ENCODE results near the gene PPP1CA. TPM values are rescaled to one million over a fixed set of nuclear protein-coding genes. Genes with fewer than 3 reads are reported as not detected.
A peak's percentile ranks its signal among the peaks of the same experiment; 100 is the strongest.

PPP1CA gene
- total and polyA plus RNA-seq, 8 donors, result 108 to 173 (median 140) TPM

DNA sequence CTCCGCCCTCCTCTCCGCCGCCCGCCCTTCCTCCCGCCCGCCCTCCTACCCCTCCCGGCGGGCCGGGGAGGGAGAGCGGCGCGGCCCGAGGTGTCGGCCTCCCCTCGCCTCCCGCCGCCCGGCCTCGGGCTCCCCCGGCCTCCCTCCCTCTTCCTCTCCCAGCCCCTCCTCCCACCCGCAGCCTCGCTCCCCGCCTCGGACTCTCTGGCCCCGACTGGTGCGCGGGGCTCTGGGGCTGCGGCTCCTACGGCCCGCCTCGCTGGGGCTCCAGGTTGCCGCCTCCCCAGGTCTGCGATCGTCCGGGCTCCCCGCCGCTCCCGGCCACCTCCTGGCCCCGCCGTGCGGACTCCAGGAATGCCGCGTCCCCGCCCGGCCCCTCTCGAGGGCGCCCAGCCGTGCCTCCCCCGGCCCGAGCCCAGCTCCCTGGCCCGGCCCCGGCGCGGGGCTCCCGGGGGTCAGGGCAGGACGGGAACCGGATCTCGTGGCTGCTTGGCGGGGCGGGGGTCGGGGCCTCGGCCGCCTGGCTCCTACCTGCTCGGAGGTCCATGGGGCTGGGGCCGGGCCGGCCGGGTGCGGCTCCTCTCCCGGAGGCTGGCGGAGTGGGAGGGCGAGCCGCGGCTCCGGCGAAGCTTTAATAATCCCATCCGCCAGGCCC is 28.5 kb downstream of the PPP1CA start, which contains the start of gene CLCF1:
Gene CLCF1, minus strand, starts transcription at position 606 of the 655 bp plus-strand sequence. Its CDS starts 59 bp downstream, at position 547.
- TF ChIP-seq, protein P1, sequence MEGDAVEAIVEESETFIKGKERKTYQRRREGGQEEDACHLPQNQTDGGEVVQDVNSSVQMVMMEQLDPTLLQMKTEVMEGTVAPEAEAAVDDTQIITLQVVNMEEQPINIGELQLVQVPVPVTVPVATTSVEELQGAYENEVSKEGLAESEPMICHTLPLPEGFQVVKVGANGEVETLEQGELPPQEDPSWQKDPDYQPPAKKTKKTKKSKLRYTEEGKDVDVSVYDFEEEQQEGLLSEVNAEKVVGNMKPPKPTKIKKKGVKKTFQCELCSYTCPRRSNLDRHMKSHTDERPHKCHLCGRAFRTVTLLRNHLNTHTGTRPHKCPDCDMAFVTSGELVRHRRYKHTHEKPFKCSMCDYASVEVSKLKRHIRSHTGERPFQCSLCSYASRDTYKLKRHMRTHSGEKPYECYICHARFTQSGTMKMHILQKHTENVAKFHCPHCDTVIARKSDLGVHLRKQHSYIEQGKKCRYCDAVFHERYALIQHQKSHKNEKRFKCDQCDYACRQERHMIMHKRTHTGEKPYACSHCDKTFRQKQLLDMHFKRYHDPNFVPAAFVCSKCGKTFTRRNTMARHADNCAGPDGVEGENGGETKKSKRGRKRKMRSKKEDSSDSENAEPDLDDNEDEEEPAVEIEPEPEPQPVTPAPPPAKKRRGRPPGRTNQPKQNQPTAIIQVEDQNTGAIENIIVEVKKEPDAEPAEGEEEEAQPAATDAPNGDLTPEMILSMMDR (IDR thresholded peaks at IDR 0.05), result no peak
- DNase-seq (peak in 3 of 4 donors; percentile 78 to 95 (median 84)), ATAC-seq (peak; percentile 48)
- Histone ChIP-seq H3K27ac (peak within 1 kb of the TSS; percentile 85 to 89), H3K4me1 (peaks cover 18 to 67% of the 10 kb centered on the region in 2 donors), H3K4me3 (peak within 1 kb of the TSS; percentile 46 to 68), H3K36me3 (no peaks in the 10 kb centered on the region), H3K27me3 (no peaks in the 10 kb centered on the region), H3K9me3 (no peaks in the 10 kb centered on the region)
- intact Hi-C loops (cut with DNase I), result no loop called here

GRCh38 chr11:67372321-67372992 is 29.2 kb downstream of the PPP1CA start:
- ATAC-seq, result peak; percentile 6
- TF ChIP-seq, protein P1 (IDR thresholded peaks at IDR 0.05), result no peak
- H3K4me1 ChIP-seq, result peaks cover 20 to 74% of the 10 kb centered on the region in 2 donors
- peak overlapping the region; percentile 46 to 68 for H3K4me3 ChIP-seq
- no peaks in the 10 kb centered on the region for H3K27me3 ChIP-seq
- intact Hi-C loops (cut with DNase I), result no loop called here
- peak overlapping the region; percentile 85 to 89 for H3K27ac ChIP-seq
- peak in 2 of 4 donors; percentile 64 to 87 for DNase-seq
- no peaks in the 10 kb centered on the region for H3K36me3 ChIP-seq
- no peaks in the 10 kb centered on the region for H3K9me3 ChIP-seq

GRCh38 chr11:67371911-67372320 is 29.7 kb downstream of the PPP1CA start:
- DNase-seq, result no peak

GRCh38 chr11:67371189-67371910 is 30.3 kb downstream of the PPP1CA start:
- Histone ChIP-seq H3K27me3 (no peaks in the 10 kb centered on the region), H3K4me3 (peak overlapping the region in 1 of 2 donors; percentile 68), H3K36me3 (no peaks in the 10 kb centered on the region), H3K9me3 (no peaks in the 10 kb centered on the region), H3K4me1 (peaks cover 31 to 85% of the 10 kb centered on the region in 2 donors), H3K27ac (peak overlapping the region in 1 of 2 donors; percentile 89)
- intact Hi-C loops (cut with DNase I), result no loop called here
- DNase-seq (no peak), ATAC-seq (peak; percentile 14)
- TF ChIP-seq, protein P1 (IDR thresholded peaks at IDR 0.05), result peak in 1 of 2 donors; percentile 54

More at GRCh38 chr11:67371911-67372320, 29.7 kb downstream of the PPP1CA start:
- Histone ChIP-seq H3K9me3 (no peaks in the 10 kb centered on the region), H3K4me3 (peak overlapping the region; percentile 46 to 68), H3K27ac (peak overlapping the region; percentile 85 to 89), H3K27me3 (no peaks in the 10 kb centered on the region), H3K36me3 (no peaks in the 10 kb centered on the region), H3K4me1 (peaks cover 25 to 79% of the 10 kb centered on the region in 2 donors)
- intact Hi-C loops (cut with DNase I), result no loop called here
- TF ChIP-seq, protein P1 (IDR thresholded peaks at IDR 0.05), result no peak
- ATAC-seq, result peak; percentile 4

Measured in left lung (tissue), 10 donors.